K562 treated with DMSO at 1 percent for 12 hours (cell line): ENCODE measurements around the gene TAGAP. TPM values are rescaled to one million over a fixed set of nuclear protein-coding genes. Genes with fewer than 3 reads are reported as not detected.

Source experiments
- total RNA-seq: library from RNA; unstranded; fragments of 300-600 nt; gene quantifications from 2 replicates; pipeline ENCODE4 v1.2.3, GENCODE V29; 2022; ENCODE audit not compliant: insufficient read depth

Gene TAGAP
- not detected in 2 replicates for total RNA-seq

GRCh38 chr6:159044899-159045727, at the start of gene TAGAP:
TAGAP (minus strand) TSS chr6:159044991; CDS start chr6:159044146, 845 bp downstream.

GRCh38 chr6:158999666-159000403, 45.0 kb downstream of the TAGAP start, which contains the start of gene RSPH3:
RSPH3 (minus strand) TSS chr6:159000202; CDS start chr6:158999550, 652 bp downstream.

Other genes with a start within 250 kb of the TAGAP start
- 104 and 172 TPM in 2 replicates for gene EZR, start 225.6 kb downstream of the TAGAP start, total RNA-seq
- 3.2 and 7.2 TPM in 2 replicates for gene RSPH3, start 44.8 kb downstream of the TAGAP start, total RNA-seq
- gene FNDC1, start 124.4 kb upstream of the TAGAP start, total RNA-seq: not detected in 2 replicates